Measurements from ENCODE around the gene BPIFB2.

DNA sequence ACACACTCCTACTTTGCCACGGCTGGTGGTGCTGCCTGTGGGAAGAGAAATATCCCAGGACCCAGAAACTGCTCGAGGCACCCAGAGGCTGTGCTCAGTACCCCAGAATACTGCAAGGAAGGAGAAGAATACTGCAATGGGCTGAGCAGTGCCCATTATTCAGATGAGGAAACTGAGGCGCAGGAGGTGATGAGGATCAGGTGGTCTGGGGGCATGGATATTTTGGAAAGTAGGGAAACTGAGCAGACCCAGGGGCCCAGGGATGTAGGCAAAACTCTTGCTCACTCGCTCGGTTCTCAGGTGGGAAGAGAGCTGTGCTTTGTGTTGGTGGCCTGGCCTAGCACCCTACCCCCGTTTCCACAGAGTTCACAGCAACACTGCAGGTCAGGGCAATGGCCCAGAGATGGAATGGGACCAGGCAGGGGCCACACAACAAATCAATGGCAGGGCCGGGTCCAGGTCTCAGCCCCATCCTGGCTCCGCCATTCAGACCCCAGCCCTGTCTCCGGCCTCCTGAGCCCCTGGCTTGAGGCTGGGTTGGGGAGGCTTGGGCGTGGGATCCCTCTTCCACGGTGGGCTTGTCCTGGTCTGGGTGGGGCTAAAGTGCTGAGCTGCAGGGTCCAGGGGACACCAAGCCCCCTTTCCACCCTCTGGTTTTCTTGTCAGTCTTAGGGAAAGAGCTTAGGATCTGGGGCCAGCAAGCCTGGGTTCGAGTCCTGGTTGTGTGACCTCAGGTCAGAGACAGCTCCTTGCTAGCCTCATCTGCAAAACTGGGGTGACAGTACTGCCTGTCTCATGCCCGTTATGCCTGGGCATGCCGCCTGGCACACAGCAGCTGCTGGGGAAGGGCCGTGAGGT lies 37.2 kb upstream of the BPIFB2 start:
- TF ChIP-seq, protein P1, sequence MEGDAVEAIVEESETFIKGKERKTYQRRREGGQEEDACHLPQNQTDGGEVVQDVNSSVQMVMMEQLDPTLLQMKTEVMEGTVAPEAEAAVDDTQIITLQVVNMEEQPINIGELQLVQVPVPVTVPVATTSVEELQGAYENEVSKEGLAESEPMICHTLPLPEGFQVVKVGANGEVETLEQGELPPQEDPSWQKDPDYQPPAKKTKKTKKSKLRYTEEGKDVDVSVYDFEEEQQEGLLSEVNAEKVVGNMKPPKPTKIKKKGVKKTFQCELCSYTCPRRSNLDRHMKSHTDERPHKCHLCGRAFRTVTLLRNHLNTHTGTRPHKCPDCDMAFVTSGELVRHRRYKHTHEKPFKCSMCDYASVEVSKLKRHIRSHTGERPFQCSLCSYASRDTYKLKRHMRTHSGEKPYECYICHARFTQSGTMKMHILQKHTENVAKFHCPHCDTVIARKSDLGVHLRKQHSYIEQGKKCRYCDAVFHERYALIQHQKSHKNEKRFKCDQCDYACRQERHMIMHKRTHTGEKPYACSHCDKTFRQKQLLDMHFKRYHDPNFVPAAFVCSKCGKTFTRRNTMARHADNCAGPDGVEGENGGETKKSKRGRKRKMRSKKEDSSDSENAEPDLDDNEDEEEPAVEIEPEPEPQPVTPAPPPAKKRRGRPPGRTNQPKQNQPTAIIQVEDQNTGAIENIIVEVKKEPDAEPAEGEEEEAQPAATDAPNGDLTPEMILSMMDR (conservative IDR thresholded peaks at IDR 0.05): no peak
- no peak for TF ChIP-seq ZFX (IDR thresholded peaks at IDR 0.05)

Measured in C4-2B (cell line).